Measurements from ENCODE around the gene LGI4.

GRCh38 chr19:35127871-35128270 is 7.0 kb downstream of the LGI4 start:
- no peak for TF ChIP-seq POLR2A (IDR thresholded peaks at IDR 0.05)
- TF ChIP-seq CTCF (IDR thresholded peaks at IDR 0.05): no peak
